ENCODE data around the gene ERCC6.

DNA sequence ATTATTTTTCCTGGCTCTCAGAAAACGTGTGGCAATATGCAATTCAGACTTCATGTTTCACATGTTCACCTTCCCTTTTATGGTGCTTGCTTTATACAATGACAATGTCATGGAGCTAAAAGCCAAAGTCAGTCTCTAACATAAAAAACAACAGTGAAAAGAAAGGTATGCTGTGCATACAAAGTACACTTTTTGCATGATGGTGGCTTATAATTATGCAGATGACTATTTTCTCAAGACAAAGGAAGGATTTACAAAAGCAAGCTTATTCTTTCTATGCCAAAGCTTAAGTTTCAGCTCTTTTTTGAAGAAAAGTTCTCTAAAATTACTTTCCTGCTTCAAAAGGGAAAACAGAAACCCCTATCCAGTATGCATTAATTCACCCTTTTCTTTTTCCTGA is 15.6 kb downstream of the ERCC6 start:
- no peak for TF ChIP-seq POLR2A (IDR thresholded peaks at IDR 0.05; ENCODE audit: low read length)
- TF ChIP-seq GATA1 (IDR thresholded peaks at IDR 0.05; ENCODE audit: low read depth, low read length) = no peak

Data from erythroblast (primary cell).